OCI-LY7 (cell line): Measurements from ENCODE around the gene ZMYND19.

Experiments used
- EZH2phosphoT487 ChIP-seq: fragments of 200-600 bp; sonication (generic); IDR thresholded peaks from 2 replicates; pipeline ENCODE4 v1.6.1; 2018; ENCODE audit warnings: low read depth, borderline replicate concordance, mild to moderate bottlenecking, mixed run types, antibody characterized with exemption, low read length, moderate library complexity, mixed read lengths
- TF ChIP-seq, protein P1 (sequence below): fragments of 200-600 bp; sonication (generic); conservative IDR thresholded peaks from 2 replicates; pipeline ENCODE4 v1.5.1; 2014; ENCODE audit warnings: mild to moderate bottlenecking, antibody characterized with exemption, low read length, moderate library complexity, mixed read lengths

DNA sequence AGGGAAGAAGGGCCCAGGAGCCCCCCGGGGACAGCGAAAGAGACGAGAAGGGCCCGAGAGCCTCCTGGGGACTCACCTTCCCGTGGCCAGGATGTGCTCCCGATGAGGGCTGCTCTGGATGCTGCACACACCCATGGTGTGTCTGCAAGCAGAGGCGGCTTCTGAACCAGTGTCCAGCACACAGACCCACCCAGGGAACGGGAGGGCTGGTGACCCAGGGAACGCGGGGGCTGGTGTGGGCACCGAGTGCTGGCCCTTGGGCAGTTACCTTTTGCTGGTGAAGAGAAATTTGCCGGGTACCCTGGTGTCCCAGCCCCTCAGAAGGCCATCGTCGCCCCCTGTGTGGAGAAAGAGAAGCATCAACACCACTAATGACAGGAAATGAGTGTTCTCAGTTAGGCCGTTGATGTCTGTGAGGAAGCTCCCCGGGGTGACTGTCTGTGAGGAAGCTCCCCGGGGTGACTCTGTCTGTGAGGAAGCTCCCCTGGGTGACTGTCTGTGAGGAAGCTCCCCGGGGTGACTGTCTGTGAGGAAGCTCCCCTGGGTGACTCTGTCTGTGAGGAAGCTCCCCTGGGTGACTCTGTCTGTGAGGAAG lies 25.4 kb downstream of the ZMYND19 start:
- TF ChIP-seq EZH2phosphoT487: no peak
- TF ChIP-seq, protein P1, sequence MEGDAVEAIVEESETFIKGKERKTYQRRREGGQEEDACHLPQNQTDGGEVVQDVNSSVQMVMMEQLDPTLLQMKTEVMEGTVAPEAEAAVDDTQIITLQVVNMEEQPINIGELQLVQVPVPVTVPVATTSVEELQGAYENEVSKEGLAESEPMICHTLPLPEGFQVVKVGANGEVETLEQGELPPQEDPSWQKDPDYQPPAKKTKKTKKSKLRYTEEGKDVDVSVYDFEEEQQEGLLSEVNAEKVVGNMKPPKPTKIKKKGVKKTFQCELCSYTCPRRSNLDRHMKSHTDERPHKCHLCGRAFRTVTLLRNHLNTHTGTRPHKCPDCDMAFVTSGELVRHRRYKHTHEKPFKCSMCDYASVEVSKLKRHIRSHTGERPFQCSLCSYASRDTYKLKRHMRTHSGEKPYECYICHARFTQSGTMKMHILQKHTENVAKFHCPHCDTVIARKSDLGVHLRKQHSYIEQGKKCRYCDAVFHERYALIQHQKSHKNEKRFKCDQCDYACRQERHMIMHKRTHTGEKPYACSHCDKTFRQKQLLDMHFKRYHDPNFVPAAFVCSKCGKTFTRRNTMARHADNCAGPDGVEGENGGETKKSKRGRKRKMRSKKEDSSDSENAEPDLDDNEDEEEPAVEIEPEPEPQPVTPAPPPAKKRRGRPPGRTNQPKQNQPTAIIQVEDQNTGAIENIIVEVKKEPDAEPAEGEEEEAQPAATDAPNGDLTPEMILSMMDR: no peak
